ENCODE results near the gene ADGRL3.

GRCh38 chr4:62053974-62054373 is 853.8 kb downstream of the ADGRL3 start:
- no peak for TF ChIP-seq CTCF (IDR thresholded peaks at IDR 0.05)
- TF ChIP-seq POLR2A (IDR thresholded peaks at IDR 0.05) = no peak
- no peak for TF ChIP-seq EP300 (IDR thresholded peaks at IDR 0.05)
